GM12872 (cell line): ENCODE results near the gene TSPO.

Experiments
- TF ChIP-seq, protein P1 (sequence below): IDR thresholded peaks from 3 replicates; pipeline ENCODE4 v1.5.1; 2011; ENCODE audit warnings: low read depth, mild to moderate bottlenecking, low read length, moderate library complexity; ENCODE audit not compliant: insufficient read depth

The TSPO gene

GRCh38 chr22:43128928-43129424 lies 22.4 kb upstream of the TSPO start:
- TF ChIP-seq, protein P1, sequence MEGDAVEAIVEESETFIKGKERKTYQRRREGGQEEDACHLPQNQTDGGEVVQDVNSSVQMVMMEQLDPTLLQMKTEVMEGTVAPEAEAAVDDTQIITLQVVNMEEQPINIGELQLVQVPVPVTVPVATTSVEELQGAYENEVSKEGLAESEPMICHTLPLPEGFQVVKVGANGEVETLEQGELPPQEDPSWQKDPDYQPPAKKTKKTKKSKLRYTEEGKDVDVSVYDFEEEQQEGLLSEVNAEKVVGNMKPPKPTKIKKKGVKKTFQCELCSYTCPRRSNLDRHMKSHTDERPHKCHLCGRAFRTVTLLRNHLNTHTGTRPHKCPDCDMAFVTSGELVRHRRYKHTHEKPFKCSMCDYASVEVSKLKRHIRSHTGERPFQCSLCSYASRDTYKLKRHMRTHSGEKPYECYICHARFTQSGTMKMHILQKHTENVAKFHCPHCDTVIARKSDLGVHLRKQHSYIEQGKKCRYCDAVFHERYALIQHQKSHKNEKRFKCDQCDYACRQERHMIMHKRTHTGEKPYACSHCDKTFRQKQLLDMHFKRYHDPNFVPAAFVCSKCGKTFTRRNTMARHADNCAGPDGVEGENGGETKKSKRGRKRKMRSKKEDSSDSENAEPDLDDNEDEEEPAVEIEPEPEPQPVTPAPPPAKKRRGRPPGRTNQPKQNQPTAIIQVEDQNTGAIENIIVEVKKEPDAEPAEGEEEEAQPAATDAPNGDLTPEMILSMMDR = no peak

GRCh38 chr22:43129426-43130425 lies 21.6 kb upstream of the TSPO start:
- TF ChIP-seq, protein P1 = no peak

GRCh38 chr22:43131773-43132501 lies 19.4 kb upstream of the TSPO start:
- TF ChIP-seq, protein P1 = no peak

DNA sequence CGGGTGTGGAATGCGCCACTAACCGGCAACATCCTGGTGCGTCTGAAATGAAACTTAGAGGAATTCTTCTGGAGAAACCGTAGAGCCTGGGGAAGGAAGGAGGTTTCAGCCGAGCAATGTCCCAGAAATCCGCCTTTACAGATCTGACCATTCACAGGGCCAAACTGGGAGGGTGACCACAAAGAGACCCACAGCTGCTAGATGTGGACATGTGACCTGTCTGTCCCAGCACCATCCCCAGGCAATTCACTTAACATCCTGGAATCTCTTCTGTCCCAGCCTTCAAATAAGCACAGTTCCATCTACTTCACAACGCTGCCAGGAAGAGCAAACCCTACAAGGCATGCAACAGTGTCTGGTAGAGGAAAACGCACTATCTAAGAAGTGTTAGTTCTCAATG lies 18.0 kb upstream of the TSPO start:
- TF ChIP-seq, protein P1 = no peak

DNA sequence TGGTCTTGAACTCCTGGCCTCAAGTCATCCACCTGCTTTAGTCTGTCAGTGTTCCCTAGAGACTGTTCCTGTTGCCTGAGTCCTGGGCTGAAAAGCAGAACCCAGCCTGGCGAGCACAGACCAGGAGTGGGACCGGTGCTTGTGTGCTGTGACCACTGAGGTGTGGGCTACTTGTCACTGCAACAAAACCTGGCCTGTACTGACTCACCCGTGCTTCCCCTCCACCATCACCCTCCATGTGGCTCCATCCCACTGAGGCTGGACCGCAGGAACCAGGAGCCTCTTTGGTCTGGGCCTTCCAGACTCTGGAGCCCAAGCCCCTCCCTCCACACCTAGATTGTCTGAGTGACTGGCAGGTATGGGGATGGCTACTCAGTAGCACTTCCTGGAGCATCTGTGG lies 16.8 kb upstream of the TSPO start:
- TF ChIP-seq, protein P1 = no peak

DNA sequence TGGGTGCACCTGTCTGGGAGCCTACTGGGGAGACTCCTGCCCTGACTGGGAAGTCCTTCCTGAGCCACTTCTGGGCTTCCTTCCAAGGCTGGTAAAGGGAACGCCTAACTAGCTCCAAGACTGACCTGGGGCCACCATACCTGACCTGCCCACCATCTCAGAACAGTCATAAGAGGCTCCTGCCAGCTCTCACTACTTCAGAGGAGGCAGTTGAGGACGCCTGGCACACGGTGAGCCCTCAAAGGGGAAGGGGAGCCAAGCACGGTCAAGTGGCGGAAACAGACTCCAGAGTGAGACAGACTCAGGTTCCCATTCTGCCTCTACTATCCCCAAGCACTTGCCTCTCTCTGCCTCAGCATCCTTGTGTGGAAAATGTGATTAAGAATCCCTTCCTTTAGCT lies 15.8 kb upstream of the TSPO start:
- TF ChIP-seq, protein P1 = no peak

GRCh38 chr22:43136255-43136654 lies 15.1 kb upstream of the TSPO start:
- TF ChIP-seq, protein P1 = peak; percentile 92
